Coronary artery (tissue), 2 donors: ENCODE results near the gene TOR4A.
A peak's percentile ranks its signal among the peaks of the same experiment; 100 is the strongest.

Source experiments
- DNase-seq: peaks from one replicate; pipeline ENCODE4 v3.0.0-alpha.2; 2017; ENCODE audit warnings: low spot score
- H3K27ac ChIP-seq, 2 donors: fragments of 200-600 bp; sonication (generic); one replicate each; pipeline ENCODE4 v1.5.1; 2016 to 2019
- H3K4me3 ChIP-seq: fragments of 200-600 bp; sonication (generic); 2 replicates; pipeline ENCODE4 v1.5.1; 2016; ENCODE audit warnings: mild to moderate bottlenecking, moderate library complexity
- TF ChIP-seq, protein P1 (sequence below): fragments of 200-600 bp; sonication (generic); IDR thresholded peaks from one replicate; pipeline ENCODE4 v1.5.1; 2019; ENCODE audit warnings: antibody characterized with exemption

The TOR4A gene

DNA sequence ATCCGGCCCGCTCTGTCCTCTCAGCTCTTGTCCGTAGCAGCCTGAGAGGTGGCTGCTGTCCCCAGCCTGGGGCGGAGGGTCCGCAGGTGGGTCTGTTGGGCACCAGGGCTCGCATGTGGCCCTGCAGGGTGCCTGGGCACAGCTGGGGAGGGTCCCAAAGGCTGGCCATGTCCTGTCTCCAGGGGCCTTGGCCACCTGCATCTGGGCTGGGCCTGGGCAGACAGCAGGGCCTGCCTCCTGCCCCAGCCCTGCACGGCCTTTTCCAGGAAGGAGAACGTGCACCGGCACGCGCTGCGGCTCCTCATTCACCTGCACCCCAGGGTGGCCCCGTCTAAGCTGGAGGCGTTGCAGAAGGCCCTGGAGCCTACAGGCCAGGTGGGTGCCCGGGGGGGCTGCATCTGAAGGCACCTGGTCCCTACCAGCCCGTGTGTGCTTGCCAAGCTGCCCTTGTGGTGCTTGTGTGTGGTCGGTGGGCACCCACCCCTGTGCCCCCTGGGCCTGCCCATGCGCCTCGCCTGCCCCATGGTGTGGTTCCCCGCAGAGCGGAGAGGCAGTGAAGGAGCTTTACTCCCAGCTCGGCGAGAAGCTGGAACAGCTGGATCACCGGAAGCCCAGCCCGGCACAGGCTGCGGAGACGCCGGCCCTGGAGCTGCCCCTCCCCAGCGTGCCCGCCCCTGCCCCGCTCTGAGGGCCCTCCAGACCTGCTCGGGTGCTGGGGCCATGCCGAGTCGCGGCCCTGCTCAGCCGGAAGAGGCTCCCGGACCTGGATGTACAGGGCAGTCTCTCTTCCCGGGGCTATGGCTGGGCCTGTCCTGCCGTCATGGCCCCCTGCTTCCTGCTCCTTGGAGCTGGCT lies 5.1 kb upstream of the TOR4A start:
- TF ChIP-seq, protein P1, sequence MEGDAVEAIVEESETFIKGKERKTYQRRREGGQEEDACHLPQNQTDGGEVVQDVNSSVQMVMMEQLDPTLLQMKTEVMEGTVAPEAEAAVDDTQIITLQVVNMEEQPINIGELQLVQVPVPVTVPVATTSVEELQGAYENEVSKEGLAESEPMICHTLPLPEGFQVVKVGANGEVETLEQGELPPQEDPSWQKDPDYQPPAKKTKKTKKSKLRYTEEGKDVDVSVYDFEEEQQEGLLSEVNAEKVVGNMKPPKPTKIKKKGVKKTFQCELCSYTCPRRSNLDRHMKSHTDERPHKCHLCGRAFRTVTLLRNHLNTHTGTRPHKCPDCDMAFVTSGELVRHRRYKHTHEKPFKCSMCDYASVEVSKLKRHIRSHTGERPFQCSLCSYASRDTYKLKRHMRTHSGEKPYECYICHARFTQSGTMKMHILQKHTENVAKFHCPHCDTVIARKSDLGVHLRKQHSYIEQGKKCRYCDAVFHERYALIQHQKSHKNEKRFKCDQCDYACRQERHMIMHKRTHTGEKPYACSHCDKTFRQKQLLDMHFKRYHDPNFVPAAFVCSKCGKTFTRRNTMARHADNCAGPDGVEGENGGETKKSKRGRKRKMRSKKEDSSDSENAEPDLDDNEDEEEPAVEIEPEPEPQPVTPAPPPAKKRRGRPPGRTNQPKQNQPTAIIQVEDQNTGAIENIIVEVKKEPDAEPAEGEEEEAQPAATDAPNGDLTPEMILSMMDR = no peak
- DNase-seq = no peak
- Histone ChIP-seq H3K27ac (no peak overlapping the region), H3K4me3 (no peak overlapping the region)

DNA sequence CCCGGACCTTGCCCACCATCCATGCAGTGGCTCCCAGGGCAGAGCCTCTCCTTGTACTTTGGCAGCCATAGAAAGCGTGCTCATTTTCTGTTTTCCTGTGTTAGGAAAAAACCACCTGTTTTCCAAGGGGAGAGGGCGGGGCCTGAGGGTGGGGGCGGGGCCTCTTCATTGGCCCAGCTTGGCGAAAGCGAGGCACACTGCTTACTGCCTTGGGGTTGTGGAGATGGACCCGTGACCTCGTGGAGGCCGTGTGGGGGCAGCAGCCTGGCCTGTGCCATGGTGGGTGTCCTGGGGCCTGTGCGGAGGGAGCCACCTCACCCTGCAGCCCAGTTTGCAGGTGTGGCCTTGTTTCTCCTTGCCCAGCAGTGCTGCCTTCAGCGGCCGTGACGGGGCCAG lies 4.4 kb upstream of the TOR4A start:
- no peak overlapping the region for H3K27ac ChIP-seq

DNA sequence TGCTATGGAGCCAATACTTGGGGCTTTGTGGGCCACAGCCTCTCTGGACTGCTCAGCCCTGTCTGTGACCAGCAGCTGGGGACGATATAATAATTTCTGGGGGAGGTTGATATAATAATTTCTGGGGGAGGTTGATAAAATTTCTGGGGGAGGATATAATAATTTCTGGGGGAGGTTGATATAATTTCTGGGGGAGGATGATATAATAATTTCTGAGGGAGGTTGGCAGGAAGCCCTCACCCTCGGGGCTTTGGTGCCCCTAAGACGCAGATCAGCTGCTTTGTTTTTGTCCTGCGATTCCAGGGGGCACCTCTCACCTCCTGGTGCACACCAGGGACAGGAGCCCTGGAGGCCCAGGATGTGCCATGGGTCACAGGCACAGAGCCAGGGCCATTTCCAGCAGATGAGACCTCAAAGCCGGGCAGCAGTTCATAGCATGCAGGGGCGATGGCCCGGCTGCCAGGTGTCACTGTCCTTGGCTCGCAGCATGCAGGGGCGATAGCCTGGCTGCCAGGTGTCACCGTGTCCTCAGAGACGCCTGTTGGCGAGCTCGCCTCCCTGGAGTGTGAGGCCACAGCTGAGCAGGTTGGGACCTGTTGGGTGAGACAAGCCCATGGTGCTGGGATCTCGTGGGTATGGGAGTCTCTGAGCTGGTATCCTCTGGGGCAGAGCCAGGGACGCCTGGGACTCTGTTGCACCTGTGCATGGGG lies 3.8 kb upstream of the TOR4A start:
- Histone ChIP-seq H3K4me3 (no peak overlapping the region), H3K27ac (no peak overlapping the region)
- TF ChIP-seq, protein P1 = no peak
- DNase-seq = no peak

More for the DNA sequence above, 4.4 kb upstream of the TOR4A start:
- TF ChIP-seq, protein P1 = no peak
- no peak overlapping the region for H3K4me3 ChIP-seq
- no peak for DNase-seq

DNA sequence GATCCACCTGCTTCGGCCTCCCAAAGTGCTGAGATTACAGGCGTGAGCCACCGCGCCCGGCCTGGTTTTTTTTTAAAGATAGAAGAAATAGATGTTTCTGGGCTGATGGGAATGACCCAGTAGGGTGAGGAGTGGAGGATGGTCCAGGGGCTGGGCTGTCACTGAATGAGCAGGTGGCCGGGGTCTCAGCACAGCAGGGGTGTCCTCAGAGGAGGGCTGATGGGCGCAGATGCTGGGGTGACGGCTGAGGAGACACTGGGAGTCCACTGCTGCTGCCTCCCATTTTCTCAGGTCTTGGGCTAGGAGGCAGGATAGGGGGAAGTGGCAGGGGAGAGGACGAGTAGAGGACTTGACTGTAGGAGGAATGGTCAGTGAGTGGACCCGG lies 2.3 kb upstream of the TOR4A start:
- TF ChIP-seq, protein P1 = no peak
- no peak overlapping the region for H3K4me3 ChIP-seq
- DNase-seq = no peak
- H3K27ac ChIP-seq = no peak overlapping the region

DNA sequence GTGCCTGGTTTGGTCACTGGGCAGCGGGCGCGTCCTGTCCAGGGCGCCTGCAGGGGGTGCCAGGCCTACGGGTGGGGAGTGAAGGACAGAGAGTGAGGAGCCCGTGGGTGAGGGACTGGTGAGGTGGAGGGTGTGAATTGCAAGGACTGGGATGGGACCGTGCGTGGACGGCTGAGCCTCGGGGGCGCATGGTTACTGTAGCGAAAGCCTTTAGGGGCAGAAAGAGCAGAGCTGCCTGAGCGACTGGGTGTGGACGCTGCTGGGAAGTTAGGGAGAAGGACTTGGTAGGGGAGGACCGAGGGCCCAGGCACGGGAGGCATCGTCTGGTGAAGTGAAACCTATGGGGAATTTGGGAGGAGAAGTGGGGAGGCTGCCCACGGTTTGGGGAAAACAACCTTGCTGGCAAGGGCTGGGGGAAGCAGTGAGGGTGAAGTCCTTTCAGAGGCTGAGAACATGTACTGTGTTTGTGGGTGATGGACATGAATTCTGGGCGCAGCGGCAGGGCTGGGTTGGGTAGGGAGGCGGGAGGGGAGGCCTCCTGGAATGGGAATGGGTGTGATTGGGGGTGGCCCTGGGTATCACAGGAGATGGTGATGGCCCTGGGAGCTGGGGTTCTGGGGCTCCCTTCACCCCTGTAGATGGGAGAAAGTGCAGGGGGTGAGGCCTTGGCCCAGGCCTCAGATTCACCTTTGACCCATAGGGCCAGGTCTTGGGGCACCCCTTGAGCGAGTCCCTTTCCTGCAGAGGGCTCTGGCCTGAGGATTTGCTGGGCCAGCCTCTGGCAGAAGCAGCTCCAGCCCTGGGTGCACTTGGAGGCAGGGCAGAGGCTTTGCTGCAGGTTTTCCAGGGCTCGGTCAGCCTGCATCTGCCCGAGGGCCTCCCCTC lies 1.7 kb upstream of the TOR4A start:
- DNase-seq = no peak
- peak overlapping the region; percentile 67 for H3K4me3 ChIP-seq
- TF ChIP-seq, protein P1 = no peak
- H3K27ac ChIP-seq = peak overlapping the region in 1 of 2 donors; percentile 85

DNA sequence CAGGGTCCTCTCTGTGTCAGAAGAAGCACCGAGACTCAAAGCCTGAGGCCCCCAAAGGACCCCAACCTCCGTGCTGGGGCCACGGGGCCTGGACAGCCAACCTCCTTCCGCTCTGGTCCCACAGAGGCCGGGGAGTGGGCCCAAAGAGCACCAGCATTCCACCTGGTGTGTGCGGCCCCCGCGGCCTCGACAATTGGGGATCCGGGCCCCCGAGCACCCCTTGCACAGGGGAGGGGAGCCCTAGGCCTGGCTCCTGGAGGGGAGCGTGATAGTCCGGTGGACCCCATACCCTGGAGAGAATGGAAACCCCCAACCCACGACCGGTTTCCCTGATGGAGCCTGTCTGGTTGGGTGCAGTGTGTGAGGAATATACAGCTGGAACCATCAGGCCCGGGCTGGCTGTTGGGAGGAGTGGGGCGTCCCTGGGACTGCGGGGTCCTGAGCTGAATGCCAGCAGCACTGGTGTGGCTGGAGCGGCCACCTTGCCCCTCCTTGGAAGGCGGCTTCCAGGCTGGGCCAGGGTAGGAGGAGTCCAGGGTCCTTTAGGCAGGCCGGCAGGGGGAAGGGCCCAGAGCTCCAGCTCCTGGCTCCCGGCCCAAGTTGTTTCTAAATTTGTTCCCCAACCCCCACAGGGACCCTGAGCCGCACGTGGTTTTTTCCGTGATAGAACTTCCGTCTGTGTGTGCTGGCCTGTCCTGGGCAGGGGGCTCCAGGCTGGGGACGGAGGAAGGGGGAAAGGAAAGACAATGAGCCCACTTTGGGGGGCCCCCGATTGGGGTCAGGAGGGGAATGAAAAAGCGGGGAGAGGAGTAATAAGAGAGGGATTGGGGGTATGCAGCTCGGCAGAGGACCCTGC lies 825 bp upstream of the TOR4A start:
- peak overlapping the region; percentile 70 to 85 for H3K27ac ChIP-seq
- peak overlapping the region; percentile 67 for H3K4me3 ChIP-seq
- no peak for DNase-seq
- TF ChIP-seq, protein P1 = no peak
